Endothelial cell of umbilical vein (primary cell): Measurements from ENCODE around the gene CALML5. TPM values are rescaled to one million over a fixed set of nuclear protein-coding genes. Genes with fewer than 3 reads are reported as not detected.
A peak's percentile ranks its signal among the peaks of the same experiment; 100 is the strongest.

Experiments
- BruUV-seq: library from RNA; stranded (reverse); fragments of 400-500 nt; replicated peaks from 2 replicates; lab custom pipeline; 2021; lab: Mats Ljungman, UMichigan
- CTCF ChIA-PET: fragments of 300-600, 350-600 bp; sonication (Branson Sonifier 250); formaldehyde crosslinking; loops from one replicate; lab custom pipeline; 2021; ENCODE audit warnings: antibody characterized with exemption, inconsistent platforms; lab: Charles Lee
- POLR2A ChIA-PET: fragments of 300-600, 350-600 bp; sonication (Branson Sonifier 250); formaldehyde crosslinking; loops from one replicate; lab custom pipeline; 2021; ENCODE audit warnings: antibody characterized with exemption, inconsistent platforms; lab: Charles Lee
- DNase-seq: peaks from one replicate; pipeline ENCODE4 v3.0.0-alpha.2; 2011; ENCODE audit warnings: low read depth, low spot score
- FAIRE-seq: peaks from 2 replicates; lab custom pipeline; 2011; peaks lifted over from hg19 to GRCh38; lab: Jason Lieb, UNC
- H2AFZ ChIP-seq: 2 replicates; pipeline ENCODE4 v1.6.0; 2012; ENCODE audit warnings: low read depth, low read length, control low read depth, inconsistent platforms
- H3K27ac ChIP-seq: 2 replicates; pipeline ENCODE4 v1.5.1; 2011; ENCODE audit warnings: low read depth, mild to moderate bottlenecking, control low read depth, low read length, moderate library complexity; ENCODE audit not compliant: insufficient read depth
- H3K27me3 ChIP-seq, 2 experiments: 2 replicates each; pipeline versions ENCODE4 v1.6.0 to v1.6.1; 2011; ENCODE audit warnings: low read length in 2 of 2, mixed read lengths in 1 of 2; ENCODE audit not compliant: control insufficient read depth in 2 of 2, insufficient read depth in 2 of 2
- H3K36me3 ChIP-seq, 2 experiments: 2 replicates in 1 of 2; 3 replicates in 1 of 2; pipeline ENCODE4 v1.5.1; 2011; ENCODE audit warnings: low read length in 2 of 2, mild to moderate bottlenecking in 1 of 2, moderate library complexity in 1 of 2; ENCODE audit not compliant: control insufficient read depth in 2 of 2, insufficient read depth in 2 of 2; ENCODE audit errors: extremely low read depth in 1 of 2
- H3K4me1 ChIP-seq: 3 replicates; pipeline ENCODE4 v1.5.1; 2011; ENCODE audit warnings: mild to moderate bottlenecking, low read length; ENCODE audit not compliant: control insufficient read depth, insufficient read depth; ENCODE audit errors: extremely low read depth
- H3K4me2 ChIP-seq: 2 replicates; pipeline ENCODE4 v1.6.1; 2011; ENCODE audit warnings: low read length, control low read depth, mixed read lengths; ENCODE audit not compliant: insufficient read depth
- H3K4me3 ChIP-seq, 3 experiments: fragments of 200-600 bp in 1 of 3; sonication (generic), shearing (Covaris generic) in 1 of 3; replicated peaks in 1 of 3; 2 replicates each; pipeline ENCODE4 v1.5.1; 2011 to 2016; ENCODE audit warnings: control low read depth in 3 of 3, low read length in 3 of 3, mild to moderate bottlenecking in 2 of 3, inconsistent platforms in 1 of 3, low read depth in 1 of 3, moderate library complexity in 1 of 3; ENCODE audit not compliant: insufficient read depth in 1 of 3
- H3K79me2 ChIP-seq: 2 replicates; pipeline ENCODE4 v1.6.0; 2012; ENCODE audit warnings: low read length, inconsistent platforms; ENCODE audit not compliant: control insufficient read depth, insufficient read depth
- H3K9ac ChIP-seq: replicated peaks from 2 replicates; pipeline ENCODE3; 2011; ENCODE audit warnings: low read length, control low read depth; ENCODE audit not compliant: insufficient read depth; ENCODE audit errors: extremely low read depth
- H3K9me1 ChIP-seq: replicated peaks from 3 replicates; pipeline ENCODE4 v1.6.0; 2011; ENCODE audit warnings: mild to moderate bottlenecking, low read length; ENCODE audit not compliant: control insufficient read depth, insufficient read depth; ENCODE audit errors: extremely low read depth
- H3K9me3 ChIP-seq: replicated peaks from 2 replicates; pipeline ENCODE4 v1.5.1; 2012; ENCODE audit warnings: low read length, inconsistent platforms; ENCODE audit not compliant: control insufficient read depth, insufficient read depth
- H4K20me1 ChIP-seq: replicated peaks from 2 replicates; pipeline ENCODE3; 2011; ENCODE audit warnings: mild to moderate bottlenecking, low read length; ENCODE audit not compliant: control insufficient read depth, insufficient read depth; ENCODE audit errors: extremely low read depth
- CTCF ChIP-seq, 2 donors: IDR thresholded peaks; 1 replicate in 1 of 2; 2 replicates in 1 of 2; pipeline ENCODE4 v1.5.1; 2011; ENCODE audit warnings: low read length in 2 of 2, mild to moderate bottlenecking in 2 of 2, moderate library complexity in 2 of 2, control low read depth in 1 of 2, inconsistent platforms in 1 of 2, low read depth in 1 of 2; ENCODE audit not compliant: insufficient read depth in 1 of 2; ENCODE audit errors: extremely low read depth in 1 of 2
- EZH2 ChIP-seq: IDR thresholded peaks from 2 replicates; pipeline ENCODE4 v1.6.1; 2012; ENCODE audit warnings: borderline replicate concordance, low read depth, mild to moderate bottlenecking, moderate library complexity, low read length, inconsistent platforms; ENCODE audit not compliant: severe bottlenecking
- FOS ChIP-seq: IDR thresholded peaks from 2 replicates; pipeline ENCODE4 v1.6.1; 2011; ENCODE audit warnings: mild to moderate bottlenecking, low read length, moderate library complexity, borderline replicate concordance; ENCODE audit not compliant: insufficient read depth
- GATA2 ChIP-seq: IDR thresholded peaks from 2 replicates; pipeline ENCODE4 v1.7.0; 2011; ENCODE audit warnings: low read depth, mild to moderate bottlenecking, moderate library complexity, mixed read lengths, low read length; ENCODE audit not compliant: insufficient read length, insufficient read depth
- JUN ChIP-seq: IDR thresholded peaks from 2 replicates; pipeline ENCODE4 v1.6.1; 2011; ENCODE audit warnings: borderline replicate concordance, low read depth; ENCODE audit not compliant: insufficient read length, insufficient read depth
- MYC ChIP-seq: IDR thresholded peaks from one replicate; pipeline ENCODE4 v1.6.1; 2011; ENCODE audit warnings: mild to moderate bottlenecking, low read depth, low read length
- POLR2A ChIP-seq: IDR thresholded peaks from 2 replicates; pipeline ENCODE4 v1.6.1; 2012; ENCODE audit warnings: low read depth, mild to moderate bottlenecking, control low read depth, low read length
- POLR2AphosphoS5 ChIP-seq: IDR thresholded peaks from 2 replicates; pipeline ENCODE4 v1.6.1; 2012; ENCODE audit warnings: low read depth, mild to moderate bottlenecking, control low read depth, low read length, moderate library complexity; ENCODE audit not compliant: insufficient read depth
- dilution Hi-C: fragments of 300-500 bp; cut with MboI; formaldehyde crosslinking; loops from one replicate; pipeline ENCODE4 v1.15.0; 2019; ENCODE audit warnings: low sequenced_read_pairs; ENCODE audit not compliant: extremely low pct_ligation_motif_present
- intact Hi-C: fragments of 100-400 bp; cut with micrococcal nuclease; formaldehyde crosslinking; loops from one replicate; pipeline ENCODE4 v1.10.0; 2022
- polyA plus RNA-seq, 4 experiments: library from polyadenylated mRNA; depleted of rRNA in 3 of 4; stranded (reverse) in 3 of 4; unstranded in 1 of 4; fragments of >200 nt; gene quantifications; 2 replicates each; pipeline versions ENCODE4 v1.2.1 to v1.2.3, GENCODE V29; 2011 to 2012; ENCODE audit warnings: missing spikeins in 1 of 4
- total RNA-seq: library from RNA; stranded (reverse); gene quantifications from 2 replicates; pipeline ENCODE4 v1.2.3, GENCODE V29; 2021
- TF ChIP-seq, protein P1 (sequence below): IDR thresholded peaks from 2 replicates; pipeline ENCODE4 v1.6.1; 2011; ENCODE audit not compliant: insufficient read depth, insufficient read length

Gene CALML5
- total and polyA plus RNA-seq, 2 donors (not counting 3 experiments of a cell fraction or from before 2014, with no cell fraction given), result not detected

- CTCF ChIA-PET, result interaction anchor here (1.0 to 1.5 kb wide), 2 partner anchors 8 to 121 kb away, joined by 5 to 8 read pairs; no protein-coding TSS in a partner anchor
- H2AFZ ChIP-seq, result no peak overlapping the region
- H3K4me2 ChIP-seq, result no peak overlapping the region
- no peaks in the 10 kb centered on the region for H3K9me1 ChIP-seq
- no peaks in the 10 kb centered on the region for H3K36me3 ChIP-seq
- TF ChIP-seq MYC (no peak), JUN (no peak), FOS (no peak), EZH2 (no peak), POLR2A (no peak), POLR2AphosphoS5 (no peak), GATA2 (no peak), CTCF (IDR thresholded peaks at IDR 0.05; ENCODE audit: extremely low read depth in 1 of 2, insufficient read depth in 1 of 2, low read depth in 1 of 2, low read length in 2 of 2) (no peak)
- TF ChIP-seq, protein P1, sequence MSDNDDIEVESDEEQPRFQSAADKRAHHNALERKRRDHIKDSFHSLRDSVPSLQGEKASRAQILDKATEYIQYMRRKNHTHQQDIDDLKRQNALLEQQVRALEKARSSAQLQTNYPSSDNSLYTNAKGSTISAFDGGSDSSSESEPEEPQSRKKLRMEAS, result no peak
- peak; percentile 41 for DNase-seq
- BruUV-seq, result no TSS peak
- no peak overlapping the region for H3K4me3 ChIP-seq
- dilution Hi-C loops, result no loop called here
- H3K4me1 ChIP-seq, result no peaks in the 10 kb centered on the region
- no peaks in the 10 kb centered on the region for H3K9me3 ChIP-seq
- H4K20me1 ChIP-seq, result no peaks in the 10 kb centered on the region
- FAIRE-seq, result no peak
- intact Hi-C loops, result no loop called here
- peaks cover 1 to 2% of the 10 kb centered on the region in 2 experiments for H3K27me3 ChIP-seq
- H3K27ac ChIP-seq, result no peak overlapping the region
- H3K9ac ChIP-seq, result no peak overlapping the region
- POLR2A ChIA-PET, result no interaction called here
- no peaks in the 10 kb centered on the region for H3K79me2 ChIP-seq
These were observed 2.7 kb upstream of the CALML5 start for GRCh38 chr10:5502061-5502521.
